Ascending aorta (tissue), 2 donors: ENCODE measurements around the gene MSH5. TPM values are rescaled to one million over a fixed set of nuclear protein-coding genes. Genes with fewer than 3 reads are reported as not detected.

Experiments used
- DNase-seq, 2 donors: peaks; one replicate each; pipeline ENCODE4 v3.0.0-alpha.2; 2019; ENCODE audit warnings: low spot score in 2 of 2
- H3K27ac ChIP-seq, 2 donors: fragments of 200-600 bp; sonication (generic); one replicate each; pipeline ENCODE4 v1.5.1; 2016 to 2017; ENCODE audit warnings: mild to moderate bottlenecking in 1 of 2
- H3K27me3 ChIP-seq: fragments of 200-600 bp; sonication (generic); one replicate; pipeline ENCODE4 v1.5.1; 2017
- H3K36me3 ChIP-seq, 2 donors: fragments of 200-600 bp; sonication (generic); one replicate each; pipeline ENCODE4 v1.5.1; 2016
- H3K4me1 ChIP-seq, 2 donors: fragments of 200-600 bp; sonication (generic); one replicate each; pipeline ENCODE4 v1.5.1; 2016 to 2017; ENCODE audit warnings: mild to moderate bottlenecking in 1 of 2
- H3K4me3 ChIP-seq, 2 donors: fragments of 200-600 bp; sonication (generic); one replicate each; pipeline ENCODE4 v1.5.1; 2016 to 2017; ENCODE audit warnings: mild to moderate bottlenecking in 1 of 2
- H3K9me3 ChIP-seq, 2 donors: fragments of 200-600 bp; sonication (generic); one replicate each; pipeline ENCODE4 v1.5.1; 2016
- CTCF ChIP-seq, 3 experiments: fragments of 200-600 bp in 2 of 3; fragments of 450-650 bp in 1 of 3; sonication (generic) in 2 of 3; IDR thresholded peaks; one replicate each; pipeline ENCODE4 v1.5.1; 2016 to 2019; ENCODE audit warnings: antibody characterized with exemption in 3 of 3, mild to moderate bottlenecking in 1 of 3, moderate library complexity in 1 of 3
- intact Hi-C: fragments of 100-400 bp; cut with DNase I; formaldehyde crosslinking; loops from one replicate; pipeline ENCODE4 v1.15.1; 2023
- total RNA-seq: library from RNA; depleted of rRNA; stranded (reverse); fragments of >200 nt; gene quantifications from one replicate; pipeline ENCODE4 v1.1.0, GENCODE V29; 2016

The MSH5 gene
- total RNA-seq, 1 donor from 2014 or later, result 17.7 TPM

GRCh38 chr6:31734247-31734820 is 5.5 kb upstream of the MSH5 start:
- TF ChIP-seq CTCF (IDR thresholded peaks at IDR 0.05), result no peak
- no peaks in the 10 kb centered on the region for H3K27me3 ChIP-seq
- H3K9me3 ChIP-seq, result no peaks in the 10 kb centered on the region
- no peak for DNase-seq
- intact Hi-C loops, result loop anchor here (2.0 to 10.0 kb wide), 3 partner anchors 92 to 420 kb away; partner anchors contain the start of genes ATP6V1G2, HSPA1B, NFKBIL1 and PPT2
- peaks cover 33 to 37% of the 10 kb centered on the region in 2 donors for H3K36me3 ChIP-seq
- H3K4me3 ChIP-seq, result peak overlapping the region; percentile 67 to 75
- H3K4me1 ChIP-seq, result peaks cover 18 to 31% of the 10 kb centered on the region in 2 donors
- peak overlapping the region; percentile 91 to 94 for H3K27ac ChIP-seq

- intact Hi-C loops, result loop anchor here (2.0 to 10.0 kb wide), 3 partner anchors 92 to 420 kb away; partner anchors contain the start of genes ATP6V1G2, HSPA1B, NFKBIL1 and PPT2
- DNase-seq, result peak; percentile 53 to 81
- H3K36me3 ChIP-seq, result peaks cover 33 to 37% of the 10 kb centered on the region in 2 donors
- H3K4me1 ChIP-seq, result peaks cover 18 to 33% of the 10 kb centered on the region in 2 donors
- TF ChIP-seq CTCF (IDR thresholded peaks at IDR 0.05), result no peak
- H3K27ac ChIP-seq, result peak overlapping the region; percentile 91 to 94
- no peaks in the 10 kb centered on the region for H3K27me3 ChIP-seq
- peak overlapping the region; percentile 67 to 75 for H3K4me3 ChIP-seq
- H3K9me3 ChIP-seq, result no peaks in the 10 kb centered on the region
Measured at GRCh38 chr6:31734821-31735406, 4.9 kb upstream of the MSH5 start.

- peak within 1 kb of the TSS; percentile 67 to 75 for H3K4me3 ChIP-seq
- H3K27ac ChIP-seq, result peak within 1 kb of the TSS; percentile 91 to 94
- no peak for TF ChIP-seq CTCF (IDR thresholded peaks at IDR 0.05)
- H3K9me3 ChIP-seq, result no peaks in the 10 kb centered on the region
- DNase-seq, result peak; percentile 70 to 95
- intact Hi-C loops, result loop anchor here (2.0 to 10.0 kb wide), 2 partner anchors 33 to 419 kb away; partner anchors contain the start of genes ABHD16A, PPT2 and PRRT1
- H3K27me3 ChIP-seq, result no peaks in the 10 kb centered on the region
- H3K36me3 ChIP-seq, result peaks cover 28 to 30% of the 10 kb centered on the region in 2 donors
- H3K4me1 ChIP-seq, result peaks cover 20 to 35% of the 10 kb centered on the region in 2 donors
Measured at GRCh38 chr6:31736021-31736767, 3.6 kb upstream of the MSH5 start, which contains the start of gene CLIC1. TSS of gene CLIC1 (minus strand) at chr6:31736530. CDS start at chr6:31736300, 230 bp downstream.

- TF ChIP-seq CTCF (IDR thresholded peaks at IDR 0.05), result no peak
- Histone ChIP-seq H3K27ac (peak overlapping the region; percentile 91 to 94), H3K4me3 (peak overlapping the region; percentile 67 to 75), H3K4me1 (peaks cover 20 to 35% of the 10 kb centered on the region in 2 donors), H3K9me3 (no peaks in the 10 kb centered on the region), H3K36me3 (peaks cover 23 to 24% of the 10 kb centered on the region in 2 donors), H3K27me3 (no peaks in the 10 kb centered on the region)
- intact Hi-C loops, result loop anchor here (2.0 to 10.0 kb wide), 2 partner anchors 34 to 418 kb away; partner anchors contain the start of genes ABHD16A, PPT2 and PRRT1
- DNase-seq, result no peak
Measured at GRCh38 chr6:31736768-31737314, 3.0 kb upstream of the MSH5 start.

- H3K4me1 ChIP-seq, result peaks cover 20 to 35% of the 10 kb centered on the region in 2 donors
- DNase-seq, result no peak
- no peaks in the 10 kb centered on the region for H3K9me3 ChIP-seq
- H3K4me3 ChIP-seq, result peak overlapping the region in 1 of 2 donors; percentile 67
- no peaks in the 10 kb centered on the region for H3K27me3 ChIP-seq
- peak overlapping the region; percentile 91 to 94 for H3K27ac ChIP-seq
- H3K36me3 ChIP-seq, result peaks cover 17 to 18% of the 10 kb centered on the region in 2 donors
- TF ChIP-seq CTCF (IDR thresholded peaks at IDR 0.05), result no peak
- intact Hi-C loops, result loop anchor here (2.0 to 10.0 kb wide), 2 partner anchors 35 to 417 kb away; partner anchors contain the start of genes ABHD16A, PPT2 and PRRT1
Measured at GRCh38 chr6:31737315-31737990, 2.4 kb upstream of the MSH5 start.
